PC-9 (cell line): ENCODE measurements around the gene KRTDAP. TPM values are rescaled to one million over a fixed set of nuclear protein-coding genes. Genes with fewer than 3 reads are reported as not detected.

ENCODE experiments used
- BruUV-seq: library from RNA; stranded (reverse); fragments of 400-500 nt; replicated peaks from 2 replicates; lab custom pipeline; 2021; lab: Mats Ljungman, UMichigan
- CTCF ChIA-PET: fragments of 300-600 bp; sonication (Branson Sonifier 250); formaldehyde crosslinking; loops from one replicate; lab custom pipeline; 2022; ENCODE audit warnings: antibody characterized with exemption; lab: Charles Lee
- POLR2A ChIA-PET: fragments of 300-600 bp; sonication (Branson Sonifier 250); formaldehyde crosslinking; loops from one replicate; lab custom pipeline; 2022; ENCODE audit warnings: antibody characterized with exemption; ENCODE audit not compliant: unreplicated experiment; lab: Charles Lee
- DNase-seq, 2 experiments: peaks; one replicate each; pipeline versions ENCODE4 v3.0.0 to v3.0.0-alpha.2; 2015 to 2022; ENCODE audit warnings: mixed read lengths in 1 of 2
- H2AFZ ChIP-seq: fragments of 200-600 bp; sonication (generic); 2 replicates; pipeline ENCODE4 v1.8.1; 2017; ENCODE audit warnings: antibody characterized with exemption
- H3F3A ChIP-seq: fragments of 200-600 bp; sonication (generic); 2 replicates; pipeline ENCODE4 v1.8.1; 2017; ENCODE audit warnings: antibody characterized with exemption, mild to moderate bottlenecking, low read depth; ENCODE audit not compliant: insufficient read depth
- H3K27ac ChIP-seq: fragments of 200-600 bp; sonication (generic); 2 replicates; pipeline ENCODE4 v1.6.1; 2016; ENCODE audit warnings: mixed run types
- H3K27me3 ChIP-seq: fragments of 200-600 bp; sonication (generic); 2 replicates; pipeline ENCODE4 v1.6.1; 2016; ENCODE audit warnings: low read depth, mixed run types; ENCODE audit not compliant: insufficient read depth
- H3K36me3 ChIP-seq: fragments of 200-600 bp; sonication (generic); 2 replicates; pipeline ENCODE4 v1.6.1; 2016; ENCODE audit warnings: low read depth, mixed run types
- H3K4me1 ChIP-seq: fragments of 200-600 bp; sonication (generic); replicated peaks from 2 replicates; pipeline ENCODE4 v1.6.1; 2016; ENCODE audit warnings: mixed run types; ENCODE audit not compliant: insufficient read depth
- H3K4me2 ChIP-seq: fragments of 200-600 bp; sonication (generic); 2 replicates; pipeline ENCODE4 v1.6.1; 2017; ENCODE audit warnings: mixed run types
- H3K4me3 ChIP-seq: fragments of 200-600 bp; sonication (generic); 2 replicates; pipeline ENCODE4 v1.6.1; 2016; ENCODE audit warnings: mixed run types
- H3K79me2 ChIP-seq: fragments of 200-600 bp; sonication (generic); 2 replicates; pipeline ENCODE4 v1.6.1; 2017; ENCODE audit warnings: low read depth, mixed run types
- H3K9me2 ChIP-seq: fragments of 200-600 bp; sonication (generic); 2 replicates; pipeline ENCODE4 v1.8.1; 2017; ENCODE audit warnings: mild to moderate bottlenecking; ENCODE audit not compliant: insufficient read depth
- H3K9me3 ChIP-seq: fragments of 200-600 bp; sonication (generic); 2 replicates; pipeline ENCODE4 v1.8.1; 2016; ENCODE audit warnings: low read depth; ENCODE audit not compliant: insufficient read depth
- H4K20me1 ChIP-seq: fragments of 200-600 bp; sonication (generic); 2 replicates; pipeline ENCODE4 v1.8.1; 2017; ENCODE audit not compliant: insufficient read depth
- CTCF ChIP-seq: fragments of 200-600 bp; sonication (generic); conservative IDR thresholded peaks from 2 replicates; pipeline ENCODE4 v1.6.1; 2017; ENCODE audit warnings: mixed run types, antibody characterized with exemption, mild to moderate bottlenecking, moderate library complexity
- EZH2 ChIP-seq: fragments of 200-600 bp; sonication (generic); IDR thresholded peaks from 2 replicates; pipeline ENCODE4 v1.8.0; 2017; ENCODE audit warnings: antibody characterized with exemption, low read depth
- intact Hi-C: fragments of 100-400 bp; cut with micrococcal nuclease; formaldehyde crosslinking; loops from one replicate; pipeline ENCODE4 v1.10.0; 2022; ENCODE audit not compliant: unreplicated experiment
- total RNA-seq: library from RNA; stranded (reverse); gene quantifications from 2 replicates; pipeline ENCODE4 v1.2.3, GENCODE V29; 2021

The KRTDAP gene
- total RNA-seq, 1 experiment from 2014 or later: not detected

GRCh38 chr19:35488677-35489076, 1.6 kb downstream of the KRTDAP start:
- Histone ChIP-seq H3K9me2 (no peaks in the 10 kb centered on the region), H3K36me3 (no peaks in the 10 kb centered on the region), H3K9me3 (no peaks in the 10 kb centered on the region), H3K79me2 (no peaks in the 10 kb centered on the region), H2AFZ (no peak overlapping the region), H3F3A (no peaks in the 10 kb centered on the region), H3K27ac (no peak overlapping the region), H3K4me2 (no peak overlapping the region), H4K20me1 (no peaks in the 10 kb centered on the region), H3K4me3 (no peak overlapping the region), H3K27me3 (peaks cover 55% of the 10 kb centered on the region), H3K4me1 (peaks cover 10% of the 10 kb centered on the region)
- TF ChIP-seq EZH2 (no peak), CTCF (no peak)
- DNase-seq: no peak
- BruUV-seq: no TSS peak
- CTCF ChIA-PET: no interaction called here
- POLR2A ChIA-PET: no interaction called here
- intact Hi-C loops: no loop called here

GRCh38 chr19:35487656-35488182, 2.5 kb downstream of the KRTDAP start:
- DNase-seq: no peak
- CTCF ChIA-PET: interaction anchor here (0.6 kb wide), 1 partner anchor 345 kb away, joined by 15 read pairs; no protein-coding TSS in a partner anchor

GRCh38 chr19:35486268-35486708, 4.0 kb downstream of the KRTDAP start:
- no peak for TF ChIP-seq EZH2
- no peak for TF ChIP-seq CTCF
- no TSS peak for BruUV-seq
- H3K4me1 ChIP-seq: no peaks in the 10 kb centered on the region
- peaks cover 55% of the 10 kb centered on the region for H3K27me3 ChIP-seq
- H3K4me2 ChIP-seq: no peak overlapping the region
- intact Hi-C loops: no loop called here
- no peak overlapping the region for H2AFZ ChIP-seq
- H3K79me2 ChIP-seq: no peaks in the 10 kb centered on the region
- H3K36me3 ChIP-seq: no peaks in the 10 kb centered on the region
- no peak overlapping the region for H3K4me3 ChIP-seq
- no peaks in the 10 kb centered on the region for H4K20me1 ChIP-seq
- DNase-seq: no peak
- H3K9me2 ChIP-seq: no peaks in the 10 kb centered on the region
- H3K9me3 ChIP-seq: no peaks in the 10 kb centered on the region
- CTCF ChIA-PET: no interaction called here
- POLR2A ChIA-PET: interaction anchor here (0.6 kb wide), 2 partner anchors 9 to 190 kb away, joined by 3 read pairs; no protein-coding TSS in a partner anchor
- no peak overlapping the region for H3K27ac ChIP-seq
- H3F3A ChIP-seq: no peaks in the 10 kb centered on the region

More at GRCh38 chr19:35487656-35488182, 2.5 kb downstream of the KRTDAP start:
- no TSS peak for BruUV-seq
- H3K79me2 ChIP-seq: no peaks in the 10 kb centered on the region
- intact Hi-C loops: no loop called here
- H3K9me3 ChIP-seq: no peaks in the 10 kb centered on the region
- no peak overlapping the region for H3K4me3 ChIP-seq
- H4K20me1 ChIP-seq: no peaks in the 10 kb centered on the region
- POLR2A ChIA-PET: no interaction called here
- no peaks in the 10 kb centered on the region for H3F3A ChIP-seq
- H3K4me1 ChIP-seq: peaks cover 10% of the 10 kb centered on the region
- no peaks in the 10 kb centered on the region for H3K9me2 ChIP-seq
- H3K27me3 ChIP-seq: peaks cover 55% of the 10 kb centered on the region
- no peaks in the 10 kb centered on the region for H3K36me3 ChIP-seq
- H2AFZ ChIP-seq: no peak overlapping the region
- TF ChIP-seq CTCF (no peak), EZH2 (no peak)
- H3K4me2 ChIP-seq: no peak overlapping the region
- H3K27ac ChIP-seq: no peak overlapping the region
